GM19397 (cell line): ENCODE measurements around the gene PRM2.

Experiments used
- ATAC-seq: cut with Tn5 transposase; IDR thresholded peaks from one replicate; pipeline ENCODE4 v1.9.1; 2021; ENCODE audit warnings: mild to moderate bottlenecking, moderate library complexity; ENCODE audit not compliant: unreplicated experiment

Gene PRM2

GRCh38 chr16:11264155-11264832 lies 12.0 kb downstream of the PRM2 start:
- ATAC-seq: no peak

DNA sequence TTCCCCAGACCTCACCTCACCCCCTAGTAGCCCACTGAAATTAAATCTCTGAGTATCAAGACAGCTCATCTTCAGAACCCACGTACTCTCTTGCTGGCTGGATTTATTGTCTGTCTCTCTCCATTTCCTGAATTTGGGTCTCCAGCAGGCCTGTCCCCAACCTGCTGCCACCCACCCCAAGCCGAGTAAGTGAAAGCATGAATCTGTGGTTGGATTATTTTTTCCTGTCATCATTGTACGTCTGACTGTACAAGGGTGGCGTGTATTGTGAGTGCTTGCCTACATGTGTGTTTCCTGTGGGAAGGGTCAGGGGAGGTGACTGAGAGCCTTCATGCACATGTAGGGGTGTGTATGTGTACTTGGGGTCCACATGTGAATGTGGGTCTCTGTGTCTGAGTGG lies 12.5 kb downstream of the PRM2 start:
- ATAC-seq: no peak

DNA sequence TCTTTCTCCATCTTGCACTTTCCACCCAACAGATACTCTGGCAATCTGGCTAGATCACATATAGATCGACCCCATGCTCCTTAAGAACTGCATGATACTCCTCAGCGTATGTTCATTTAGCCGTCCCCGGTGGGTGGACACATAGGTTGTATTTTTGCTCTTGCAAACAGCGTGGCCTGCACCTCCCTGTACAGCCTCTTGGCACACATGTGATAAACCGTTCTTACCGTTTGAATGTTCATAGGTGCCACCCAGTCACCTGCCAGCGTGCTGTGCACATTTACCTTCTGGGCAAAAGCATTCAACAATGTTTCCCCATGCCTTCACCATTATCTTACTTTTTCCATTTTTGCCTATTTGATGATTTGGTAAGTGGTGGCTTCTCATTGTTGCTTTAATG lies 13.4 kb downstream of the PRM2 start:
- no peak for ATAC-seq

DNA sequence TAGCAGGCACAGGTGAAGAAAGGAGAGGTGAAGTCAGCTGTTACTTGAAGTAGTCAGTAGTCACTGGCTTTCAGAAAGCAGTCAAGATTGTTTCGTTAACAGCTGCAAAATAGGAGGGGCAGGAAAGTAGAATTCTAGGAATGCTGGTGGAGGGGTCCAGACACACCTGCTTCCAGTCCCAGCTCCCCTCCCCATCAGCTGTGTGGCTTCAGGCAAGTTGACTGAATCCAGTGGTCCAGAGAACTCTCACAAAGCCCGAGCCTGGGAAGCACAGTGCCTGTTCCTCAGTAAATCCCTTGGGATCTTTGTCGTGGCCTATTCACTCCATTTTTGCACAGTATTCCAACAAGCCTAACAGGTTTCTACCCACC lies 15.7 kb downstream of the PRM2 start:
- ATAC-seq: no peak

GRCh38 chr16:11259655-11260595 lies 16.4 kb downstream of the PRM2 start:
- no peak for ATAC-seq

GRCh38 chr16:11258553-11259492 lies 17.5 kb downstream of the PRM2 start:
- ATAC-seq: no peak

DNA sequence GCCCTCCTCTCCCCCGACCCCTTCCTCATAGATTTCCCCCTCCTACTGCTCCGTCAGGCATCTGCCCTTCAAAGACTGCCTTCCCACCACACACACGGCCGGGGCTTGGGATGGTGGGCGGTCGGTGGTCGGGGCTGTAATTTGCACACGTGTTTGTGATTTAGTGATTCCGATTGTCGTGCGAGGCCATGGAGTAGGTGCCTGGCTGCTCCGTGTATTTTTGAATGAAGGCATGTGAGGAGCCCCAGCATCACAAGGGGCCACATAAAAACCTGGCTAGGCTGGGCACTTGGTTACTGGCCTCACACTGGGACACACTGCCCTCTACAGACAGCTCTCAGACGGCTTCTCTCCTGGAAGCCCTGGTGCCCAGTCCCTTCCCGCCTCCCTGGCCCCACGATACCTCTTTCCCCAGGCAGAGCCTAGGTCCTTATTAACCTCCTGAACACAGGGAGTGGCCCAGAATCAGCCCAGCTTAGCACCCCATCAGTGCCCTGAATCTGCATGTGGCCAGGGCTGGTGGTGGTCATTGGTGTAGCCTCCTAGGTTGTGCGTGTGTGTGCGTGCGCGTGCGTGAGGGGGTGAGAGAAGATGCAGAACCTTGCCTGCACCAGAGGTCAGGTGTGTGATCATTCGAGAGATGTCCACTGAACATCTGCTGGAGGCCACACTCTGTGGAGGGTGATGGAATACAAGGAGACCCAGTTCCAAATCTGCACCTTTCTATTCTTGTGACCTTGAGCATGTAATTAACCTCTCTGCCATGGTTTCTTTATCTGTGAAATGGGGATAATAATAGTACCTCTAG lies 18.9 kb downstream of the PRM2 start:
- ATAC-seq: no peak

- ATAC-seq: no peak
Observed at GRCh38 chr16:11256661-11257130, 19.6 kb downstream of the PRM2 start.

DNA sequence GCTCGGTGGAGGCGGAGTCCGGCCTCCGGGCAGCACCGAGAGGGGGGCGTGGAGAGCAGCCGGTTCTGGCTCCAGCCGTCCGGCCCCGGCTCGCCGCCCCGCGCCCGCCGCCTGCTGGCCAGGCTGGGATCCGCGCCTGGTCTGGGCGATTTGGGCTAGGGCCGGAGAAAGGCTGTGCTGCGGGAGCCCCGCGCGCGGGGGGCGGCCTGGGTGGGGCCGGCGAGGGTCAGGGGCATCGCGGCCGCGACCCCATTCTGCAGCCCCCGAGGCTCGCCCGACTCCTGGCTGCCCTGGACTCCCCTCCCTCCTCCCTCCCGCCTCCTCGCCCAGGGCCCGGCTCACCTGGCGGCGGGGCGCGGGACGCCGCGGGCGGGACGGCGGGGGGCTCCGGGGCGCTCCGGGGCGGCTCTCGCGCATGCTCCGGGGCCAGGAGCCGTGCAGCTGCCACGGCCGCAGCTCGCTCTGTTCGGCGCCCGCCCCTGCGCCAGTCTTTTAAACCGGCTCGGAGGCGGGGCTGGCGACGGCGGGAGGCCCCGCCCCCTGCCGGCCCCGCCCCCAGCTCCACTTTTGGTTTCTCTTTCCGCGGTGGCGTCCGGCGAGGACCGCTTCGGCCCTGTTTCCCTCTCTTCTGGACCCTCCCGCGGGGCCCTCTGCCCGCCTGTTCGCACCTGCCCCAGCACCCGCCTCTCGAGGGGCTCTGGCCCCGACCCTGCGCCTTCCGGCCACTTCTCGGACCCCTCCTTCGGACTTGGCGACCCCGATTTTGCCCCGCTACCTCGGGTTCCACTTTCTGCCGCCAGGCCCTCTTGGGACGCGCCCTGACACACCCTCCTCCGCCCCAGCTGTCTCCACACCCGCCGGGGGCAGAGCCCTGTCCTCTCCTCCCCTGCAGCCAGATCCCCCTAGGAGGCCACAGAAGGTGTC lies 20.3 kb downstream of the PRM2 start, which contains the start of gene SOCS1:
TSS of gene SOCS1 (minus strand) at position 468 of the 924 bp plus-strand sequence. CDS start 726 bp downstream, outside the sequence.
- peak; percentile 63 for ATAC-seq

GRCh38 chr16:11254913-11255736 lies 21.2 kb downstream of the PRM2 start:
- ATAC-seq: peak; percentile 0

- no peak for ATAC-seq
Observed at GRCh38 chr16:11253995-11254912, 22.0 kb downstream of the PRM2 start.

- no peak for ATAC-seq
Observed at GRCh38 chr16:11253009-11253994, 23.0 kb downstream of the PRM2 start.

DNA sequence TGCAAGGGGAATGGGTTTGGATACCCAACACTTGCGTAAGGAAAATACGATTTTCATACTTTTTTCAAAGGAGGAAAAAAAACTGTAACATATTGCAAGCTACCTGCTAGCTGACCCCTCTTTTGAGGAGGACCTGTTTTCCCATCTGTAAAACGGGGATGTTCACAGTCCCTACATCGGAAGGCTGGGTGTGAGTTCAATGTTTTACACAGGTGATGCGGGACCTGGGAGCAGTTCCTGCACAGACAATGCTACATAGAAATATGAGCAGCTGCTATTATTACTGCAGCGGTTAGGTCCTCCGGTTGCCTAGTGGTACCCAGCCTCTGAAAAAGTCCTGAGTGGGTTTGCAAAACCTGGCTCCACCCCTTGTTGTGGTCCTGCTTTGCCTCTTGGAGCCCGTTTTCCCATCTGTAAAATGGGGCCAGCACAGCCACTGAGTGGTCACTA lies 23.8 kb downstream of the PRM2 start:
- ATAC-seq: no peak

DNA sequence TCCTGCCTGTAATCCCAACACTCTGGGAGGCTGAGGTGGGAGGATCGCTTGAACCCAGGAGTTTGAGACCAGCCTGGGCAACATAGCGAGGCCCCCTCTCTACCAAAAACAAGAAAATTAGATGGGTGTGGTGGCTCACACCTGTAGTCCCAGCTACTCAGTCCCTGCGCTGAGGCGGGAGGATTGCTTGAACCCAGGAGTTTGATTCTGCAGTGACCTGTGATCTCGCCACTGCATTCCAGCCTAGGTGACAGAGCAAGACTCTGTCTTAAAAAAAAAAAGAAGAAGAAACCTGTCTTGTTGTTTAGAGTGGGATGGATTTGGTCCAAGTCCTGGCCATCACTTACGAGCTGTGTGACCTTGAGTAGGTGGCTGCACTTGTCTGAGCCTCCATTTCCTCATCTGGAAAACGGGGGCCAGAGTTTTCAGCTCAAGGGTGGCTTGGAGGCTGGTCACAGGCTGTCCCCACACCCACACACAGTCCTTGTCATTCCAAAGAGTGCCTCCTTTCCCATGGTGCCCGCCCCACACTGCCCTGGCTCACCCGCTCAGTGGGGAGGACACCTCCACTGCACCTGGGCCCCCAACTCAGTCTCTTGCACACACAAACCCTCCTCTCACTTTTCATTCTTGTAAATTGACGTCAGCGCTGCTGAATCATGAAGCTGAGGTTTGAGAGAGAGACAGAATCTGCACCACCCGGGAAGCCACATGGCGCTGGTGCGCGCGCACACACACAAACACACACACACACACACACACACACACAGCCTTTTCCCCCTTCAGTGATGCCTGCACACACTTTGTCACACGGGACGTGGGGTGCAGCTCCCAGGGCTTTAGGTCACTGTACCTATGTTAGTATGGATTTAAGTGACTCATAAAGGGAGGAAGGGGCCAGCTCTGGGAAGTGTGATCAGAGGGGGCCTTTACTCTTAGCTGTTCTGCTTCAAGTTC lies 24.5 kb downstream of the PRM2 start:
- no peak for ATAC-seq
